ENCODE measurements around the gene PES1. TPM values are rescaled to one million over a fixed set of nuclear protein-coding genes. Genes with fewer than 3 reads are reported as not detected.

PES1 gene
- total and polyA plus RNA-seq, 2 experiments from 2014 or later, result 64.1 to 76.9 TPM

- peak; percentile 66 for ATAC-seq
- H3K4me1 ChIP-seq (ENCODE audit: insufficient read depth), result peaks cover 11% of the 10 kb centered on the region
- peak; percentile 72 for DNase-seq (ENCODE audit: low spot score)
- no peaks in the 10 kb centered on the region for H3K36me3 ChIP-seq (ENCODE audit: insufficient read depth)
- no peak overlapping the region for H3K4me3 ChIP-seq
- no peak overlapping the region for H2AFZ ChIP-seq
- H3K27me3 ChIP-seq (ENCODE audit: insufficient read depth), result no peaks in the 10 kb centered on the region
- no peaks in the 10 kb centered on the region for H3F3A ChIP-seq (replicated peaks; ENCODE audit: low read depth)
- no peaks in the 10 kb centered on the region for H3K79me2 ChIP-seq (replicated peaks; ENCODE audit: insufficient read depth)
- Mint-ChIP-seq H3K36me3 (ENCODE audit: low read depth) (no peaks in the 10 kb centered on the region; the same call in 2 of the 3 replicates), H3K4me3 (no peak overlapping the region), H3K4me1 (peaks cover 15% of the 10 kb centered on the region; the same call in 2 of the 3 replicates), H3K9me3 (no peaks in the 10 kb centered on the region), H3K27me3 (ENCODE audit: insufficient read depth, low read depth, poor library complexity) (peaks cover 9% of the 10 kb centered on the region), H3K27ac (no peak overlapping the region; the same call in 1 of the 2 replicates)
- no peaks in the 10 kb centered on the region for H3K9me2 ChIP-seq (ENCODE audit: insufficient read depth)
- H4K20me1 ChIP-seq (replicated peaks; ENCODE audit: insufficient read depth), result no peaks in the 10 kb centered on the region
- H3K27ac ChIP-seq (ENCODE audit: low read depth), result no peak overlapping the region
- TF ChIP-seq ZNF114 (CRISPR knock-in tag; IDR thresholded peaks at IDR 0.05), result no peak
- TF ChIP-seq, protein P1, sequence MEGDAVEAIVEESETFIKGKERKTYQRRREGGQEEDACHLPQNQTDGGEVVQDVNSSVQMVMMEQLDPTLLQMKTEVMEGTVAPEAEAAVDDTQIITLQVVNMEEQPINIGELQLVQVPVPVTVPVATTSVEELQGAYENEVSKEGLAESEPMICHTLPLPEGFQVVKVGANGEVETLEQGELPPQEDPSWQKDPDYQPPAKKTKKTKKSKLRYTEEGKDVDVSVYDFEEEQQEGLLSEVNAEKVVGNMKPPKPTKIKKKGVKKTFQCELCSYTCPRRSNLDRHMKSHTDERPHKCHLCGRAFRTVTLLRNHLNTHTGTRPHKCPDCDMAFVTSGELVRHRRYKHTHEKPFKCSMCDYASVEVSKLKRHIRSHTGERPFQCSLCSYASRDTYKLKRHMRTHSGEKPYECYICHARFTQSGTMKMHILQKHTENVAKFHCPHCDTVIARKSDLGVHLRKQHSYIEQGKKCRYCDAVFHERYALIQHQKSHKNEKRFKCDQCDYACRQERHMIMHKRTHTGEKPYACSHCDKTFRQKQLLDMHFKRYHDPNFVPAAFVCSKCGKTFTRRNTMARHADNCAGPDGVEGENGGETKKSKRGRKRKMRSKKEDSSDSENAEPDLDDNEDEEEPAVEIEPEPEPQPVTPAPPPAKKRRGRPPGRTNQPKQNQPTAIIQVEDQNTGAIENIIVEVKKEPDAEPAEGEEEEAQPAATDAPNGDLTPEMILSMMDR (conservative IDR thresholded peaks at IDR 0.05; ENCODE audit: low read depth in 2 of 2), result peak; percentile 37 to 73
- TF ChIP-seq JUNB (IDR thresholded peaks at IDR 0.05; ENCODE audit: unreplicated experiment), result no peak
- TF ChIP-seq CREB1 (CRISPR knock-in tag; IDR thresholded peaks at IDR 0.05; ENCODE audit: low read depth), result no peak
- TF ChIP-seq ZNF462 (CRISPR knock-in tag; IDR thresholded peaks at IDR 0.05), result no peak
- TF ChIP-seq STAT1 (IDR thresholded peaks at IDR 0.05; ENCODE audit: unreplicated experiment), result no peak
- TF ChIP-seq NANOG (IDR thresholded peaks at IDR 0.05; ENCODE audit: borderline replicate concordance), result no peak
- no peak overlapping the region for H3K4me2 ChIP-seq
Observed at GRCh38 chr22:30555282-30556210, 36.2 kb downstream of the PES1 start.

Measured in GM23338 (cell line).